HepG2 (cell line): ENCODE data around the gene BSND. TPM values are rescaled to one million over a fixed set of nuclear protein-coding genes. Genes with fewer than 3 reads are reported as not detected.
"Not testable (repeated sequence)": the region's sequence is repeated elsewhere in the genome, so short reads cannot be mapped to it uniquely, and the experiment has no call there.

ENCODE experiments used
- ATAC-seq: fragments of 200-7000 bp; cut with Tn5 transposase; 3 replicates; pipeline ENCODE4 v1.9.1; 2020; ENCODE audit warnings: mild to moderate bottlenecking, moderate library complexity
- BruUV-seq: library from RNA; stranded (reverse); fragments of 400-500 nt; replicated peaks from 2 replicates; lab custom pipeline; 2021; lab: Mats Ljungman, UMichigan
- CTCF ChIA-PET: fragments of 300-600 bp; formaldehyde crosslinking; extraction: SDS; loops from one replicate; lab custom pipeline; 2021; ENCODE audit warnings: low total read pairs, inconsistent platforms, low intra/inter-chr PET ratio; lab: Yijun Ruan, JAX
- POLR2A ChIA-PET: fragments of 350-600 bp; sonication (Branson Sonifier 250); formaldehyde crosslinking; loops from one replicate; lab custom pipeline; 2020; ENCODE audit warnings: antibody characterized with exemption, inconsistent platforms; lab: Yijun Ruan, JAX
- DNase-seq: peaks from one replicate; pipeline ENCODE4 v3.0.0-alpha.2; 2015; ENCODE audit warnings: low spot score
- FAIRE-seq: peaks from 3 replicates; lab custom pipeline; 2011; peaks lifted over from hg19 to GRCh38; lab: Jason Lieb, UNC
- H2AFZ ChIP-seq: one replicate; pipeline ENCODE4 v1.6.1; 2011; ENCODE audit warnings: low read length, inconsistent platforms
- H3K27ac ChIP-seq: fragments of 300-600 bp; 3 replicates; pipeline ENCODE4 v1.8.0; 2011; ENCODE audit warnings: mixed run types, mild to moderate bottlenecking, mixed read lengths, low read length, inconsistent platforms; ENCODE audit not compliant: insufficient read depth; ENCODE audit errors: extremely low read length
- H3K27me3 ChIP-seq, 2 experiments: fragments of 200-600 bp in 1 of 2; 2 replicates in 1 of 2; 3 replicates in 1 of 2; pipeline versions ENCODE4 v1.6.0 to v1.8.0; 2011; ENCODE audit warnings: low read length in 2 of 2, mild to moderate bottlenecking in 2 of 2, moderate library complexity in 2 of 2, inconsistent platforms in 1 of 2; ENCODE audit not compliant: insufficient read depth in 2 of 2, control insufficient read depth in 1 of 2
- H3K36me3 ChIP-seq, 2 experiments: fragments of 200-600 bp in 1 of 2; replicated peaks in 1 of 2; 2 replicates in 1 of 2; 3 replicates in 1 of 2; pipeline versions ENCODE4 v1.5.1 to v1.8.0; 2011; ENCODE audit warnings: low read length in 2 of 2, inconsistent platforms in 1 of 2; ENCODE audit not compliant: insufficient read depth in 2 of 2, control insufficient read depth in 1 of 2
- H3K4me1 ChIP-seq: 2 replicates; pipeline ENCODE4 v1.5.1; 2012; ENCODE audit warnings: low read length, inconsistent platforms; ENCODE audit not compliant: insufficient read depth
- H3K4me2 ChIP-seq: 2 replicates; pipeline ENCODE4 v1.6.0; 2011; ENCODE audit warnings: low read depth, low read length, inconsistent platforms
- H3K4me3 ChIP-seq, 3 experiments: fragments of 200-600 bp in 1 of 3; sonication (generic), shearing (Covaris generic) in 1 of 3; replicated peaks in 1 of 3; 2 replicates each; pipeline ENCODE4 v1.5.1; 2011 to 2016; ENCODE audit warnings: low read length in 3 of 3, inconsistent platforms in 2 of 3, low read depth in 2 of 3, mild to moderate bottlenecking in 2 of 3, control low read depth in 1 of 3, mixed read lengths in 1 of 3; ENCODE audit not compliant: insufficient read depth in 1 of 3
- H3K79me2 ChIP-seq: one replicate; pipeline ENCODE4 v1.6.1; 2011; ENCODE audit warnings: low read length, inconsistent platforms; ENCODE audit not compliant: insufficient read depth
- H3K9ac ChIP-seq: 2 replicates; pipeline ENCODE4 v1.6.0; 2011; ENCODE audit warnings: mild to moderate bottlenecking, low read depth, low read length, inconsistent platforms; ENCODE audit not compliant: insufficient read depth
- H3K9me3 ChIP-seq: 2 replicates; pipeline ENCODE4 v1.5.1; 2012; ENCODE audit warnings: mild to moderate bottlenecking, low read length
- H4K20me1 ChIP-seq: 2 replicates; pipeline ENCODE4 v1.6.0; 2011; ENCODE audit warnings: inconsistent platforms, mild to moderate bottlenecking, low read length, moderate library complexity; ENCODE audit not compliant: insufficient read depth
- CREBL2 ChIP-seq: sonication (generic); formaldehyde crosslinking; IDR thresholded peaks from 2 replicates; pipeline ENCODE4 v1.8.1; 2023; ENCODE audit warnings: missing genetic modification reagents, mild to moderate bottlenecking, borderline replicate concordance
- HMG20A ChIP-seq: IDR thresholded peaks from 2 replicates; pipeline ENCODE4 v1.6.1; 2016; ENCODE audit warnings: borderline replicate concordance
- MBD4 ChIP-seq: IDR thresholded peaks from 2 replicates; pipeline ENCODE4 v1.6.1; 2012; ENCODE audit warnings: low read length, inconsistent platforms, borderline replicate concordance
- ZNF337 ChIP-seq: sonication (generic); formaldehyde crosslinking; IDR thresholded peaks from 2 replicates; pipeline ENCODE4 v1.5.1; 2020; ENCODE audit warnings: missing genetic modification reagents, low read depth, mild to moderate bottlenecking, borderline replicate concordance
- ZNF556 ChIP-seq: sonication (generic); formaldehyde crosslinking; IDR thresholded peaks from 2 replicates; pipeline ENCODE4 v1.4.0; 2020; ENCODE audit warnings: mild to moderate bottlenecking, missing genetic modification reagents, borderline replicate concordance
- WGBS: methylation state at CpG from one replicate; pipeline ENCODE4 v1.1.6; 2017; ENCODE audit warnings: low lambda C conversion rate; 5-methylcytosine and 5-hydroxymethylcytosine counted together
- in situ Hi-C: cut with HindIII; loops from 2 replicates; pipeline ENCODE4 v1.10.0; 2017; ENCODE audit warnings: low pct_unique_long_range_greater_than_20kb; ENCODE audit not compliant: extremely low pct_ligation_motif_present
- intact Hi-C: fragments of 100-400 bp; cut with micrococcal nuclease; formaldehyde crosslinking; loops from one replicate; pipeline ENCODE4 v1.10.0; 2022; ENCODE audit not compliant: unreplicated experiment
- polyA plus RNA-seq, 8 experiments: library from polyadenylated mRNA; depleted of rRNA in 3 of 8; stranded (reverse) in 7 of 8; unstranded in 1 of 8; fragments of >200 nt; fragmentation: Illumina TruSeq in 4 of 8; extraction: Trizol in 4 of 8; gene quantifications; 2 replicates each; pipeline versions ENCODE4 v1.2.1 to v1.2.3, GENCODE V29; 2011 to 2016; ENCODE audit warnings: low read depth in 4 of 8, missing spikeins in 1 of 8, mixed read lengths in 1 of 8; ENCODE audit not compliant: insufficient read depth in 1 of 8
- total RNA-seq, 5 experiments: library from RNA; depleted of rRNA; stranded (reverse); fragments of >200 nt; fragmentation: Illumina TruSeq; extraction: Trizol; gene quantifications; 2 replicates each; pipeline ENCODE4 v1.2.3, GENCODE V29; 2016; ENCODE audit warnings: low read depth in 1 of 5

The BSND gene
- total and polyA plus RNA-seq, 2 of the 13 experiments (the other 11 are each of a cell fraction or from before 2014, with no cell fraction given) = not detected

DNA sequence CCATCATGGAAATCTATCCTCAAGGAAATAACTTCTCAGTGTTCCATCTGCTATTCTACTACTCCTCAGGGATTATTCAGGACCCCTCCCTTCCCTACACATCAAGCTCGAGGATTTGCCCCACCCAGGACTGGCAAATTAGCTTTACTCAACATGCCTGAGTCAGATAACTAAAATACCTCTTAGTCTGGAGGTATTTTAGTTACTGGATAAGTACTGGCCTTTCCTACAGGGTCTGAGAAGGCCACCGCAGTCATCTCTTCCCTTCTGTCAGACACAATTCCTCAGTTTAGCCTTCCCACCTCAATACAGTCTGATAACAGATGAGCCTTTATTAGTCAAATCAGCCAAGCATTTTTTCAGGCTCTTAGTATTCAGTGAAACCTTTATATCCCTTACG is 27.9 kb downstream of the BSND start:
- DNase-seq, H3K79me2 ChIP-seq, BruUV-seq, in situ Hi-C loops, H3K4me3 ChIP-seq, H3K9ac ChIP-seq, H3K4me2 ChIP-seq, FAIRE-seq, CTCF ChIA-PET, ATAC-seq, H3K4me1 ChIP-seq, H4K20me1 ChIP-seq, H3K36me3 ChIP-seq, H2AFZ ChIP-seq, intact Hi-C loops, H3K27ac ChIP-seq, H3K9me3 ChIP-seq, POLR2A ChIA-PET: not testable (repeated sequence)
- 47% methylated on average over 3 of the region's 3 CpGs for whole genome bisulfite sequencing
- H3K27me3 ChIP-seq = peaks cover 0 to 12% of the 10 kb centered on the region in 2 experiments; a peak in 2 of 5 replicates

- 95% methylated on average over 5 of the region's 5 CpGs for WGBS
- ATAC-seq, H2AFZ ChIP-seq, H3K9me3 ChIP-seq, intact Hi-C loops, FAIRE-seq, in situ Hi-C loops, H3K79me2 ChIP-seq, H3K4me3 ChIP-seq, H3K4me2 ChIP-seq, H3K27ac ChIP-seq, BruUV-seq, H3K36me3 ChIP-seq, DNase-seq, H4K20me1 ChIP-seq, POLR2A ChIA-PET, CTCF ChIA-PET, H3K9ac ChIP-seq: not testable (repeated sequence)
- peaks cover 41% of the 10 kb centered on the region for H3K4me1 ChIP-seq
- peaks cover 0 to 20% of the 10 kb centered on the region in 2 experiments; a peak in 3 of 5 replicates for H3K27me3 ChIP-seq
Measured at GRCh38 chr1:55031098-55031497, 32.4 kb downstream of the BSND start.

GRCh38 chr1:55033265-55033614 is 34.5 kb downstream of the BSND start:
- ChIA-PET POLR2A (interaction anchor here (1.4 kb wide), 1 partner anchor 11 kb away, joined by 5 read pairs; no protein-coding TSS in a partner anchor), CTCF (no interaction called here)
- Histone ChIP-seq H3K4me3 (peak overlapping the region in 1 of 3 experiments; percentile 34; a peak in 1 of 6 replicates), H3K36me3 (no peaks in the 10 kb centered on the region), H3K4me1 (peaks cover 59% of the 10 kb centered on the region), H3K79me2 (no peaks in the 10 kb centered on the region), H3K4me2 (peak overlapping the region; percentile 64), H3K27ac (no peak overlapping the region), H2AFZ (no peak overlapping the region), H4K20me1 (no peaks in the 10 kb centered on the region), H3K9ac (no peak overlapping the region), H3K9me3 (no peaks in the 10 kb centered on the region), H3K27me3 (peaks cover 0 to 20% of the 10 kb centered on the region in 2 experiments; a peak in 3 of 5 replicates)
- WGBS = 52% methylated on average over 7 of the region's 7 CpGs
- TF ChIP-seq CREBL2 (CRISPR knock-in tag) = no peak
- TF ChIP-seq ZNF337 (CRISPR knock-in tag) = no peak
- no peak for TF ChIP-seq ZNF556 (CRISPR knock-in tag)
- no peak for TF ChIP-seq HMG20A (CRISPR knock-in tag)
- TF ChIP-seq MBD4 = no peak
- intact Hi-C loops = no loop called here
- no peak for FAIRE-seq
- no TSS peak for BruUV-seq
- DNase-seq = no peak
- ATAC-seq = peak; percentile 9; the same call in 2 of the 3 replicates
- in situ Hi-C loops = no loop called here
